GM19328 (cell line): Measurements from ENCODE around the gene SGF29.
"Not testable (repeated sequence)": the region's sequence is repeated elsewhere in the genome, so short reads cannot be mapped to it uniquely, and the experiment has no call there.

Source experiments
- ATAC-seq: cut with Tn5 transposase; IDR thresholded peaks from one replicate; pipeline ENCODE4 v1.9.1; 2021; ENCODE audit warnings: mild to moderate bottlenecking, moderate library complexity; ENCODE audit not compliant: unreplicated experiment

Gene SGF29

GRCh38 chr16:28553776-28554633 lies at the start of gene SGF29:
SGF29 (plus strand) TSS chr16:28553920; CDS start chr16:28581070, 27,150 bp downstream.
- peak; percentile 77 for ATAC-seq

GRCh38 chr16:28504707-28505404 lies 48.9 kb upstream of the SGF29 start:
- ATAC-seq = no peak

GRCh38 chr16:28505489-28506137 lies 48.1 kb upstream of the SGF29 start:
- ATAC-seq = no peak

GRCh38 chr16:28511031-28511430 lies 42.7 kb upstream of the SGF29 start:
- no peak for ATAC-seq

- ATAC-seq = no peak
Observed at GRCh38 chr16:28511801-28512789, 41.6 kb upstream of the SGF29 start.

- no peak for ATAC-seq
Observed at GRCh38 chr16:28513484-28514181, 40.1 kb upstream of the SGF29 start.

- no peak for ATAC-seq
Observed at GRCh38 chr16:28514246-28514645, 39.5 kb upstream of the SGF29 start.

- ATAC-seq = no peak
Observed at GRCh38 chr16:28520672-28521071, 33.0 kb upstream of the SGF29 start.

- ATAC-seq = no peak
Observed at GRCh38 chr16:28521436-28521835, 32.3 kb upstream of the SGF29 start.

- no peak for ATAC-seq
Observed at GRCh38 chr16:28522792-28523191, 30.9 kb upstream of the SGF29 start.

GRCh38 chr16:28524681-28525171 lies 29.0 kb upstream of the SGF29 start:
- ATAC-seq = no peak

- ATAC-seq = no peak
Observed at GRCh38 chr16:28526201-28527099, 27.3 kb upstream of the SGF29 start.

- ATAC-seq = not testable (repeated sequence)
Observed at GRCh38 chr16:28527100-28527785, 26.5 kb upstream of the SGF29 start.

- ATAC-seq = no peak
Observed at GRCh38 chr16:28527985-28528384, 25.7 kb upstream of the SGF29 start.

- no peak for ATAC-seq
Observed at GRCh38 chr16:28528463-28528867, 25.3 kb upstream of the SGF29 start.

- no peak for ATAC-seq
Observed at GRCh38 chr16:28529124-28529523, 24.6 kb upstream of the SGF29 start.

GRCh38 chr16:28531777-28532744 lies 21.7 kb upstream of the SGF29 start:
- ATAC-seq = no peak
